Measurements from ENCODE around the gene MAB21L4. TPM values are rescaled to one million over a fixed set of nuclear protein-coding genes. Genes with fewer than 3 reads are reported as not detected.
A peak's percentile ranks its signal among the peaks of the same experiment; 100 is the strongest.
"Not testable (repeated sequence)": the region's sequence is repeated elsewhere in the genome, so short reads cannot be mapped to it uniquely, and the experiment has no call there.

MAB21L4 gene
- polyA plus RNA-seq, 1 of the 3 experiments (the other 2 are of a cell fraction) = not detected

DNA sequence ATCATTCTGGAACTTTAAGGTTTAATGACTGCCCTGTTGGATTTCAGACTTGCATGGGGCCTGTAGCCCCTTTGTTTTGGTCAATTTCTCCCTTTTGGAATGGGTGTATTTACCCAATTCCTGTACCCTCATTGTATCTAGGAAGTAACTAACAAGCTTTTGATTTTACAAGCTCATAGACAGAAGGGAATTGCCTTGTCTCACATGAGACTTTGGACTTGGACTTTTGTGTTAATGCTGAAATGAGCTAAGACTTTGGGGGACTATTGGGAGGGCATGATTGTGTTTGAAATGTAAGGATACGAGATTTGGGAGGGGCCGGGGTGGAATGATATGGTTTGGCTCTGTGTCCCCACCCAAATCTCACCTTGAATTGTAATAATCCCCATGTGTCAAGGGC is 49.6 kb downstream of the MAB21L4 start:
- not testable (repeated sequence) for H3K9me3 ChIP-seq; H4K20me1 ChIP-seq (ENCODE audit: insufficient read depth); H3K9ac ChIP-seq; H3K36me3 ChIP-seq (replicated peaks in 1 of 2; ENCODE audit: control insufficient read depth in 1 of 2, insufficient read depth in 2 of 2, low read length in 1 of 2); H3K79me2 ChIP-seq (ENCODE audit: insufficient read depth); H2AFZ ChIP-seq (ENCODE audit: low read depth); H3F3A ChIP-seq (replicated peaks; ENCODE audit: insufficient read depth); H3K9me2 ChIP-seq; H3K27ac ChIP-seq (ENCODE audit: low read depth in 2 of 2, low read length in 1 of 2); H3K4me3 ChIP-seq (ENCODE audit: low read depth in 2 of 2, low read length in 1 of 2); H3K27me3 ChIP-seq (ENCODE audit: insufficient read depth); H3K4me1 ChIP-seq (ENCODE audit: control insufficient read depth in 1 of 2, insufficient read depth in 2 of 2, low read depth in 1 of 2, low read length in 1 of 2); H3K4me2 ChIP-seq; DNase-seq
- POLR2A ChIA-PET = interaction anchor here (0.6 kb wide), 1 partner anchor 297 kb away, joined by 3 read pairs; no protein-coding TSS in a partner anchor
- 24% methylated on average over 2 of the region's 2 CpGs for WGBS (ENCODE audit: low lambda C conversion rate)
- CTCF ChIA-PET = interaction anchor here (0.7 to 0.8 kb wide), 2 partner anchors 260 to 1031 kb away, joined by 3 read pairs; partner anchors contain the start of gene CAPN10

DNA sequence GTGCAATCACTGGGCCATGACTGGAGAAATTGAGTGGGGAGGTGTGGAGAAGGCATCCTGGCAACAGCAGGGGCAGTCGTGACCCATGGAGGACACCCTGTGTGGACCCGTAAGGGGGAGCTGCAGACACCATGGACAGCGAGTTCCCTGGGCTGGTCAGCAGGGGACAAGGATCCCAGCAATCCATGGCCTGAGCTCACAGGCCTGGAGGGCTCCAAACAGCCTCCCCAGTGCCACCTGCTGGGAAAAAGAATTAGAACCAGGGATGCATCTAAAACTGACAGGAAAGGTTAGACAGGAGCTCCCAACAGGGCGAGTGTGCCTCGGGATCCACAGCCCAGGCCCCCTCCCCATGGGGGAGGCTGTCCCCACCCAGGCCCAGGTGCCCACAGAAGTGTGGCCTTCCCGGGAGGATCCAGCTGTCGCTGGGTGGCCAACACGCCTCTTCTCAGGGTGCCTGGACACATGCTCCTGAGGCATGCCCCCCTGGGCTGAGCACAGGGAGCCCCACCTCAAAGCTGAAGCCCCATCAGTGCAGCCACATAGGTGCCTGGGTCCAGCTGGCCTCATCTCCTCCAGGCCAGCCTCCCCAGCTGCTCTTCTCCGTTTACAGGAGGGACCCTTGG is 55.4 kb downstream of the MAB21L4 start:
- no peaks in the 10 kb centered on the region for H3K9me3 ChIP-seq
- CTCF ChIA-PET = interaction anchor here (0.6 to 5.4 kb wide), 73 partner anchors 9 to 825 kb away, joined by 3 to 71 read pairs (median 4); partner anchors contain the start of genes AGXT, KIF1A and RNPEPL1
- no peaks in the 10 kb centered on the region for H4K20me1 ChIP-seq (ENCODE audit: insufficient read depth)
- no peaks in the 10 kb centered on the region for H3F3A ChIP-seq (replicated peaks; ENCODE audit: insufficient read depth)
- DNase-seq = peak; percentile 96
- no peaks in the 10 kb centered on the region for H3K9me2 ChIP-seq
- H3K79me2 ChIP-seq (ENCODE audit: insufficient read depth) = no peaks in the 10 kb centered on the region
- H3K27me3 ChIP-seq (ENCODE audit: insufficient read depth) = no peaks in the 10 kb centered on the region; the same call in 1 of the 2 replicates
- TF ChIP-seq YY1 (IDR thresholded peaks at IDR 0.05; ENCODE audit: low read depth) = no peak
- TF ChIP-seq RAD21 (IDR thresholded peaks at IDR 0.05; ENCODE audit: low read length) = peak; percentile 85
- TF ChIP-seq SMC3 (IDR thresholded peaks at IDR 0.05; ENCODE audit: low read depth, low read length) = peak; percentile 88
- peak; percentile 63 for TF ChIP-seq CTCF (IDR thresholded peaks at IDR 0.05)
- TF ChIP-seq RCOR1 (IDR thresholded peaks at IDR 0.05; ENCODE audit: low read length) = no peak
- TF ChIP-seq, protein P1, sequence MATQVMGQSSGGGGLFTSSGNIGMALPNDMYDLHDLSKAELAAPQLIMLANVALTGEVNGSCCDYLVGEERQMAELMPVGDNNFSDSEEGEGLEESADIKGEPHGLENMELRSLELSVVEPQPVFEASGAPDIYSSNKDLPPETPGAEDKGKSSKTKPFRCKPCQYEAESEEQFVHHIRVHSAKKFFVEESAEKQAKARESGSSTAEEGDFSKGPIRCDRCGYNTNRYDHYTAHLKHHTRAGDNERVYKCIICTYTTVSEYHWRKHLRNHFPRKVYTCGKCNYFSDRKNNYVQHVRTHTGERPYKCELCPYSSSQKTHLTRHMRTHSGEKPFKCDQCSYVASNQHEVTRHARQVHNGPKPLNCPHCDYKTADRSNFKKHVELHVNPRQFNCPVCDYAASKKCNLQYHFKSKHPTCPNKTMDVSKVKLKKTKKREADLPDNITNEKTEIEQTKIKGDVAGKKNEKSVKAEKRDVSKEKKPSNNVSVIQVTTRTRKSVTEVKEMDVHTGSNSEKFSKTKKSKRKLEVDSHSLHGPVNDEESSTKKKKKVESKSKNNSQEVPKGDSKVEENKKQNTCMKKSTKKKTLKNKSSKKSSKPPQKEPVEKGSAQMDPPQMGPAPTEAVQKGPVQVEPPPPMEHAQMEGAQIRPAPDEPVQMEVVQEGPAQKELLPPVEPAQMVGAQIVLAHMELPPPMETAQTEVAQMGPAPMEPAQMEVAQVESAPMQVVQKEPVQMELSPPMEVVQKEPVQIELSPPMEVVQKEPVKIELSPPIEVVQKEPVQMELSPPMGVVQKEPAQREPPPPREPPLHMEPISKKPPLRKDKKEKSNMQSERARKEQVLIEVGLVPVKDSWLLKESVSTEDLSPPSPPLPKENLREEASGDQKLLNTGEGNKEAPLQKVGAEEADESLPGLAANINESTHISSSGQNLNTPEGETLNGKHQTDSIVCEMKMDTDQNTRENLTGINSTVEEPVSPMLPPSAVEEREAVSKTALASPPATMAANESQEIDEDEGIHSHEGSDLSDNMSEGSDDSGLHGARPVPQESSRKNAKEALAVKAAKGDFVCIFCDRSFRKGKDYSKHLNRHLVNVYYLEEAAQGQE (IDR thresholded peaks at IDR 0.05; ENCODE audit: low read depth, low read length) = peak; percentile 91
- POLR2A ChIA-PET = interaction anchor here (0.9 to 1.5 kb wide), 4 partner anchors 21 to 254 kb away, joined by 3 to 10 read pairs (median 4); partner anchors contain the start of genes CAPN10 and KIF1A
- no peak overlapping the region for H3K9ac ChIP-seq
- no peak overlapping the region for H3K4me3 ChIP-seq (ENCODE audit: low read depth in 2 of 2, low read length in 1 of 2)
- no peak overlapping the region for H3K27ac ChIP-seq (ENCODE audit: low read depth in 2 of 2, low read length in 1 of 2)
- peaks cover 0 to 19% of the 10 kb centered on the region in 2 experiments; a peak in 1 of 4 replicates for H3K4me1 ChIP-seq (ENCODE audit: control insufficient read depth in 1 of 2, insufficient read depth in 2 of 2, low read depth in 1 of 2, low read length in 1 of 2)
- no peaks in the 10 kb centered on the region for H3K36me3 ChIP-seq (replicated peaks in 1 of 2; ENCODE audit: control insufficient read depth in 1 of 2, insufficient read depth in 2 of 2, low read length in 1 of 2)
- no peak overlapping the region for H3K4me2 ChIP-seq
- 0% methylated on average over 3 of the region's 9 CpGs for WGBS (ENCODE audit: low lambda C conversion rate)
- no peak overlapping the region for H2AFZ ChIP-seq (ENCODE audit: low read depth)
